ENCODE data around the gene LIMK1. TPM values are rescaled to one million over a fixed set of nuclear protein-coding genes. Genes with fewer than 3 reads are reported as not detected.

LIMK1 gene
- total and polyA plus RNA-seq, 2 of the 13 experiments (the other 11 are each of a cell fraction or from before 2014, with no cell fraction given), result 8.9 to 18.8 TPM

- TF ChIP-seq ZBTB46 (CRISPR knock-in tag; IDR thresholded peaks at IDR 0.05; ENCODE audit: borderline replicate concordance) (no peak), ZMAT5 (CRISPR knock-in tag; IDR thresholded peaks at IDR 0.05; ENCODE audit: borderline replicate concordance, low read depth) (no peak), ZNF784 (CRISPR knock-in tag; IDR thresholded peaks at IDR 0.05; ENCODE audit: borderline replicate concordance) (no peak), MAFF (IDR thresholded peaks at IDR 0.05; ENCODE audit: low read depth, low read length) (no peak), LCORL (IDR thresholded peaks at IDR 0.05) (no peak), LCORL (CRISPR knock-in tag; IDR thresholded peaks at IDR 0.05) (no peak), NFRKB (IDR thresholded peaks at IDR 0.05) (no peak), RBFOX2 (IDR thresholded peaks at IDR 0.05; ENCODE audit: low read depth, low read length) (no peak), PAWR (CRISPR knock-in tag; IDR thresholded peaks at IDR 0.05; ENCODE audit: borderline replicate concordance) (no peak), ARHGAP35 (CRISPR knock-in tag; IDR thresholded peaks at IDR 0.05; ENCODE audit: borderline replicate concordance) (no peak), YEATS2 (CRISPR knock-in tag; IDR thresholded peaks at IDR 0.05; ENCODE audit: borderline replicate concordance) (no peak)
Observed at GRCh38 chr7:74078461-74078860, 5.1 kb upstream of the LIMK1 start (continued).

- WGBS (ENCODE audit: low lambda C conversion rate), result 72% methylated on average over 8 of the region's 9 CpGs
- H3K27ac ChIP-seq (ENCODE audit: extremely low read length, insufficient read depth, low read length), result no peak overlapping the region
- H3K4me3 ChIP-seq (replicated peaks in 1 of 3; ENCODE audit: insufficient read depth in 1 of 3, low read depth in 2 of 3, low read length in 3 of 3), result peak overlapping the region; percentile 45 to 68 (median 55); a peak in 4 of 6 replicates
- H3K4me1 ChIP-seq (ENCODE audit: insufficient read depth, low read length), result peaks cover 18% of the 10 kb centered on the region
- H3K36me3 ChIP-seq (replicated peaks in 1 of 2; ENCODE audit: control insufficient read depth in 1 of 2, insufficient read depth in 2 of 2, low read length in 2 of 2), result no peaks in the 10 kb centered on the region
- TF ChIP-seq HOXA5 (CRISPR knock-in tag; IDR thresholded peaks at IDR 0.05), result no peak
- 0 out of 2 replicates have a peak, but pooled peaks have one; percentile 50 for TF ChIP-seq DNMT1 (CRISPR knock-in tag; IDR thresholded peaks at IDR 0.05)
- 0 out of 2 replicates have a peak, but pooled peaks have one; percentile 15 for TF ChIP-seq MYC (CRISPR knock-in tag; IDR thresholded peaks at IDR 0.05; ENCODE audit: borderline replicate concordance)
- TF ChIP-seq HOXA3 (CRISPR knock-in tag; IDR thresholded peaks at IDR 0.05), result peak; percentile 13; the same call in 1 of the 2 replicates
- DNase-seq (ENCODE audit: low spot score), result no peak
- FAIRE-seq, result no peak
- CTCF ChIA-PET (ENCODE audit: low intra/inter-chr PET ratio, low total read pairs), result no interaction called here
- intact Hi-C loops (cut with micrococcal nuclease; ENCODE audit: unreplicated experiment), result no loop called here
- peak overlapping the region; percentile 90 for H3K4me2 ChIP-seq (ENCODE audit: low read depth, low read length)
- H2AFZ ChIP-seq (ENCODE audit: low read length), result no peak overlapping the region
- no peaks in the 10 kb centered on the region for H4K20me1 ChIP-seq (ENCODE audit: insufficient read depth, low read length)
- H3K9ac ChIP-seq (ENCODE audit: insufficient read depth, low read depth, low read length), result peak overlapping the region; percentile 62
- in situ Hi-C loops (cut with HindIII; ENCODE audit: extremely low pct_ligation_motif_present, low pct_unique_long_range_greater_than_20kb), result no loop called here
- POLR2A ChIA-PET, result interaction anchor here (1.4 kb wide), 1 partner anchor 92 kb away, joined by 5 read pairs; no protein-coding TSS in a partner anchor
- no peak for ATAC-seq
- BruUV-seq (replicated peaks), result no TSS peak
- no peaks in the 10 kb centered on the region for H3K79me2 ChIP-seq (ENCODE audit: insufficient read depth, low read length)
- no peaks in the 10 kb centered on the region for H3K27me3 ChIP-seq (ENCODE audit: control insufficient read depth in 1 of 2, insufficient read depth in 2 of 2, low read length in 2 of 2)
- H3K9me3 ChIP-seq (ENCODE audit: low read length), result no peaks in the 10 kb centered on the region
Observed at GRCh38 chr7:74082770-74083116, 861 bp upstream of the LIMK1 start.

Measured in HepG2 (cell line).